ENCODE measurements around the gene ACO2. TPM values are rescaled to one million over a fixed set of nuclear protein-coding genes. Genes with fewer than 3 reads are reported as not detected.

The ACO2 gene
- total and polyA plus RNA-seq, 2 of the 8 experiments (the other 6 are each of a cell fraction or from before 2014, with no cell fraction given) = 52.8 to 75.4 TPM

DNA sequence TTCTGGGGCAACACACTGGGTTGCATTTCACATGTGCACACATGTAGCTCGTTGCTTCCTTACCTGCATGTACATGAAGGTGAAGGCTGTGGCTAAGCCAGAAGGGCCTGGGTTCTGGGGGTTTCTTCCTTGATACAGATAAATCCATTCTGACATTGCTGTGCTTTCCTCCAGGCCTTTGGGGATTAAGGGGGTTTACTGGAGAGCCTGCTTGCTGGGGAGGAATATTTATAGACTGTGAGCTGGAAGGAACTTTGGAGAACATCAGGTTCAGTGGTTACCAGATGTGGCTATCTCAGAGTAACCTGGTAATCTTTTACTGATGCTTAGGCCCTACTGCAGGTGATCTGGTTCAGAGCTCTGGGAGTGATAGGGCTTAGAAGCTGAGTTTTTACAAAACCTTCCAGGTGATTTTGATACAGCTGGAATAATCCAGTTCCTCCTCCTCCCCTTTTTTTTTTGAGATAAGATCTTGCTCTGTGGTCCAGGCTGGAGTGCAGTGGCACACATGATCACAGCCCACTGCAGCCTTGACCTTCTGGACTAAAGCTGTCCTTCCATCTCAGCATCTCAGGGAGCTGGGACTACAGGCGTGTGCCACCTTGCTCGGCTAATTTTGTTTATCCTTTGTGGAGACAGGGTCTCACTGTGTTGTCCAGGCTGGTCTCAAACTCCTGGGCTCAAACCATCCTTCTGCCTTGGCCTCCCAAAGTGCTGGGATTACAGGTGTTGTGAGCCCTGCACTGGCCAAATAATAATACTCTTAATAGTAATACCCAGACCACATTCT, 19.9 kb downstream of the ACO2 start (continued):
- no peak for TF ChIP-seq EGR1 (IDR thresholded peaks at IDR 0.05; ENCODE audit: borderline replicate concordance, low read depth, low read length)
- no peak for TF ChIP-seq JUND (IDR thresholded peaks at IDR 0.05; ENCODE audit: low read length)
- TF ChIP-seq TBP (IDR thresholded peaks at IDR 0.05; ENCODE audit: low read depth, low read length) = no peak
- TF ChIP-seq, protein P1, sequence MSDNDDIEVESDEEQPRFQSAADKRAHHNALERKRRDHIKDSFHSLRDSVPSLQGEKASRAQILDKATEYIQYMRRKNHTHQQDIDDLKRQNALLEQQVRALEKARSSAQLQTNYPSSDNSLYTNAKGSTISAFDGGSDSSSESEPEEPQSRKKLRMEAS (IDR thresholded peaks at IDR 0.05) = no peak
- TF ChIP-seq GTF2F1 (IDR thresholded peaks at IDR 0.05; ENCODE audit: borderline replicate concordance, low read depth, low read length) = no peak
- no peak for TF ChIP-seq RFX5 (IDR thresholded peaks at IDR 0.05; ENCODE audit: borderline replicate concordance, low read depth, low read length)
- TF ChIP-seq SP2 (IDR thresholded peaks at IDR 0.05; ENCODE audit: low read length) = no peak
- TF ChIP-seq, protein P2, sequence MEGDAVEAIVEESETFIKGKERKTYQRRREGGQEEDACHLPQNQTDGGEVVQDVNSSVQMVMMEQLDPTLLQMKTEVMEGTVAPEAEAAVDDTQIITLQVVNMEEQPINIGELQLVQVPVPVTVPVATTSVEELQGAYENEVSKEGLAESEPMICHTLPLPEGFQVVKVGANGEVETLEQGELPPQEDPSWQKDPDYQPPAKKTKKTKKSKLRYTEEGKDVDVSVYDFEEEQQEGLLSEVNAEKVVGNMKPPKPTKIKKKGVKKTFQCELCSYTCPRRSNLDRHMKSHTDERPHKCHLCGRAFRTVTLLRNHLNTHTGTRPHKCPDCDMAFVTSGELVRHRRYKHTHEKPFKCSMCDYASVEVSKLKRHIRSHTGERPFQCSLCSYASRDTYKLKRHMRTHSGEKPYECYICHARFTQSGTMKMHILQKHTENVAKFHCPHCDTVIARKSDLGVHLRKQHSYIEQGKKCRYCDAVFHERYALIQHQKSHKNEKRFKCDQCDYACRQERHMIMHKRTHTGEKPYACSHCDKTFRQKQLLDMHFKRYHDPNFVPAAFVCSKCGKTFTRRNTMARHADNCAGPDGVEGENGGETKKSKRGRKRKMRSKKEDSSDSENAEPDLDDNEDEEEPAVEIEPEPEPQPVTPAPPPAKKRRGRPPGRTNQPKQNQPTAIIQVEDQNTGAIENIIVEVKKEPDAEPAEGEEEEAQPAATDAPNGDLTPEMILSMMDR (IDR thresholded peaks at IDR 0.05; ENCODE audit: control extremely low read depth in 1 of 3, insufficient read depth in 1 of 3, low read depth in 1 of 3, low read length in 3 of 3) = no peak

Data from H1 (cell line).